ENCODE measurements around the gene NARF.
A peak's percentile ranks its signal among the peaks of the same experiment; 100 is the strongest.

The NARF gene

DNA sequence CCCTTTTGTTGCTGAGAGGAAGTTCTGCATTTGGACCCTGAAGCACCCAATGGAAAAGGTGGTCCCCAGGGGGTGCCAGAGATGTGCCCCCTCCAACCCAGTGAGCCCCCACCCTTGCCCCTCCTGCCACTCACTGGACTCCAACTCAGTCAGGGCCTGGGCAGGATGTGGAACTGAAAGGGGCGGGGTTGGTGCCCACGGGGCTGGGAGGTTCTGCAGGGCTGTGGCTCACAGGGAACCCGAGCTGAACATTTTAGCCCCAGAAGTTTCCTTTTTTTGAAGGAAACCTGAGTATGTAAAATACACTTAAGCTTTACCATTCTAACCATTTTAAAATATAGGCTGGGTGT, 24.4 kb upstream of the NARF start:
- no peak for DNase-seq

DNA sequence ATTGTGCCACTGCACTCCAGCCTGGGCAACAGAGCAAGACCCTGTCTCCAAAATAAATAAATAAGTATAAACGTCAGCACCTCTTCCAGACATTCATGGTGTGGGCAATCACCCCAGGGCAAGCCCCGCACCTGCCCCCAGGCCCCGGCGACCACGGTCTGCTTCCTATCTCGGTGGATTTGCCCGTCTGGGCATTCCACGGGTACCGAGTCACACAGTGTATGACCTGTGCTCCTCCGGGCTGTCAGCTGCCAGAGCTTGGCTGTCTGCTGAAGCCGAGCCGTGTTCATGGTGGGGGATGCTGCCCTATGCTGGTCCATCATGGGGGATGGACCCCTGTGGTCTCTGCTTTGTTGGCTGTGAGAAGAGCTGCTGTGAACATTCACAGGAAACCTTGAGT, 23.4 kb upstream of the NARF start:
- DNase-seq: no peak

DNA sequence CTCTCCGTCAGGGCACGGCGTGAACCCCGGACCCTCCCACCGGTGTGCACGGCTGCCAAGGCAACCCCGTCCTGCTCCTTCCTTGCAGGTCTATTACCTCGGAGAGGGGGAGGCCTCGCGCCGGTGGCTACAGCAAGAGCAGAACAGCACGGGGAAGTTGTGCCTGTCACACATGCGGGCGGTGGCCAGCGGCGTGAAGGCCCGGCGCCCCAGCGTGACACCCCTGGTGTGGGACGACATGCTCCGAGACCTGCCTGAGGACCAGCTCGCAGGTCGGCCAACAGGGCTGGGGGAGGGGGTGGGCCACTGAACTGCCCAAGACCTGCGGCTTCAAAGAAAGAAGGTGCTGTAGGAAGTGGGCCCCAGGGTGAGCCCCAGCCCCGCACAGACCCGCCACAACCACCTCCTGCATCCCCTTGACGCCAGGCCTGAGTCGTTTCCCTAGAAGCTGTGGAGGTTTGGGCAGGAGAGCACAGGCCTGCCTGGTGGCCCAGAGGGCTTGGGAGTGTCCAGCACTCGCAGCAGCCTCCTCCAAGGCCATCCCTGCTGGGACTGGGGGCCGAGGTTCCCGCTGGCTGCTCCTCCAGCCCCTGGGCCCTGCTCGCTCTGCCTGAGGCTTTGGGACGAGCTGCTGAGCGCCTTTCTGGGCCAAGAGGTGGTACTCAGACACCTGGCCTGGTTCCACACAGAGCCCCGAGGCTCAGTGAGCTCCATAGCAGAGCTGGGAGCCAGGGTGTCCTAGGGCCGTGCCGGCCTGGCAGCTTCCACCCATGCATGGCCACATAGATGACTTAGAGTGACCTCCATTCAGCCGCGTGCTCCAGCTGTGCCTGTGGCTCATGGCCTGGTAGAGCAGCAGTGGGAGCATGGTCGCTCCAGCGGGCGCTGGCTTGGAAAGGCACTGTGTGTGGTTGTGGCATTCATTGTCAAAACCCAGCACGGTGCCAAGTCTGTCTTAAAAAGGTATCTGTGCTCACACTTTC, 22.6 kb upstream of the NARF start:
- no peak for DNase-seq

DNA sequence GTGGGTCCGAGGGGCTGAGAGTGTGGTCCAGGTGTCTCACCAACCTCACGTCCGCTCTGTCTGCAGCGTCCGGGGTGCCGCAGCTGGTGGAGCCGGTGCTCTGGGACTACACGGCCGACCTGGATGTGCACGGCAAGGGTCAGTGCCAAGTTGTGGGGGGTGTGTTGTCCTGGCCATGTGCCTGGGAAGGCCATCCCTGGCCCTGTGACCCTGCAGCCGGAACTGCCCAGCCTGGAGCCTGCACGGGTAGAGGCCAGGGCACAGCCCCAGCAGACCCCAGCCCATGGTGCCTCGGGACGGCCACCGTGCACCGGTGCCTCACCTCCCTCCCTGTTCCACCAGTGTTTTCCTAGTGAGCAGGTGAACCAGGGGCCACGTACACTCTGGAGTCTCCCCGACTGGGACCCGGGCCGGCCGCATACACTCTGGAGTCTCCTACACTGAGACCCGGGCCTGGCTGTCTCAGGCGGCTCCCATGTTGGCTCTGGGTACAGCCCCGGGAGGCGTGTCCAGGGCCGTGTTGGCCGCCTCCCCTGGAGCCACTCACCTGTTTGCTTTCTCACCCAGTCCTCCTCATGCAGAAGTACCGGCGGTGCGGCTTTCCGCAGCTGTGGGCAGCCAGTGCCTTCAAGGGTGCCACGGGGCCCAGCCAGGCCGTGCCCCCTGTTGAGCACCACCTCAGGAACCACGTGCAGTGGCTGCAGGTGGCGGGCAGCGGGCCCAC, 21.8 kb upstream of the NARF start:
- no peak for DNase-seq

DNA sequence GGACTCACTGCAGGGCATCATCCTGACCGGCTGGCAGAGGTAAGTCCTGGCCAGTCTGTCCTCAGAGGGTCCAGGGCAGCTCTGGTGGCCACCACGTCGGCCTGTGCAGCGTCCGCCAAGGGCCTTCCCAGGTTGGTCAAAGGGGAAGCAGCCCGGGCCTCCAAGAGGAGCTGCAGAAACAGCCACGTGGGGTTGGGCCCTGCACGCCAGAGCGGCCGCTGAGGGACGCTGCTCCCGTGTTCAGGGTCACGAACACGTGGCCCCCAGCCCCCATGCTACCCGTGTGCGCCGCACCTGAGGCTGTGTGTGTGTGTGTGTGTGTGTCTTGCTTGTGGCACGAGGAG, 21.2 kb upstream of the NARF start:
- DNase-seq: no peak

DNA sequence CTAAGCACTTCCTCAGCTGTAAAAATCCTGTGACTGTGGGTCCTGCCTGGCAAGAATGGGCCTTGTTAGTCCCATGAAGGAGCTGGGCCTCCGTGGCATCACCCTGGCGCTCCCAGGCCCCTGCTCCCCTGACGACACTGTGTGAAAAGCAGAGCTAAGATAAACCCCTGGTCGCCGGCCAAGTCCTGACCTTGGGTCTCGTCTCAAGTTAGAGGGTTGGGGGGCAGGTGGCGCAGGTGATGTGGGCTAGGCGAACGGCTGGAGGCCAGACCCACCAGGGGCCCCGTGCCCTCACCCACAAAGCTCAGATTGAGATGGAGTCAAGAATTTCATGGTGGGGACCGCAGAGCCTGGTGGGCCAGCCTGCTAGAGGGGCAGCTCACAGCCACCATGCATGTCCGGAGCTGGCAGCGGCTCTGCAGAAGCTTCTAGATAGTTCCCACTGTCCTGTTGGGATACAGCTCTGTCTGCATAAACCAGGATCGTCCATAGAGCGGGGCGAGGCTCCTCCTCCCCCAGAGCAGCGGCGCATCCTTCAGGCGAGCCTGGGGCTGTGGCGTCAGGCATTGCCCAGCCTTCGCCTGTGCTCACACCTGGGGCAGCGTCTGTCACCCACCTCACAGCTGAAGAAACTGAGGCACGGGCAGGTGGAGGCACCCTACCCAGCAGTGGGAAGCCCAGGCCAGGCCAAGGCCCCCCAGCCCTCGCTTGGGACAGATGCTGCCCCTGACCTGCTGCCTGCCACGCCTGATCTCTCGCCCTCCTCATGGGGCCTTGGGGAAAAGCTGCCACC, 19.9 kb upstream of the NARF start:
- no peak for DNase-seq

DNA sequence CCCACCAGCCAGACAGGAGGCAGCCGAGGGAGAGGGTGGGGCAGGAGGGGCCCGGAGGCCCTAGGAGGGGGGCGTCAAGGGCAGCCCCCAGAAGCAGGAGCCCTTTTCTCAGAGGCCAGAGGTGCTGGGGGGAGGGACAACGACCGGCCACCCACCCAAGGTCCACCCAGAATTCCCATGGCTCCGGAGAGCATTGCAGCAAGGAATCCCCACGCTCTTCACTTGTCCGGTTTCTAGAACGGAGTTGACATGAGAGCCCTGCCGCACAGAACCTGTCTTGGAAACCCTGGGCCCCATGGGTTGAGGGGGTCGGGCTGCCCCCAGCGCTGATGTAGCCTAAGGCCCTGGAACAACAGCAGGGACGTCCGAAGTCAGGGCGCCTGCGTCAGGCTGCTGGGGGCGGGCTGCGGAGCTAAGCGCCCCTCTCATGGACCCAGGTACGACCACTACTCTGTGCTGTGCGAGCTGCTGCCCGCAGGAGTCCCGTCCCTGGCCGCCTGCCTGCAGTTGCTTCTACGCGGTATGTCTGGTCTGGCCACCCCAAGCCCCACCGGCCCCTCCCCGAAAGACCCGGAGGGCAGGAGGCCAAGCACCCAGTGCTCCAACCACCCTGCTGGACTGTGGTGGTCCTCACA, 19.2 kb upstream of the NARF start:
- DNase-seq: no peak

DNA sequence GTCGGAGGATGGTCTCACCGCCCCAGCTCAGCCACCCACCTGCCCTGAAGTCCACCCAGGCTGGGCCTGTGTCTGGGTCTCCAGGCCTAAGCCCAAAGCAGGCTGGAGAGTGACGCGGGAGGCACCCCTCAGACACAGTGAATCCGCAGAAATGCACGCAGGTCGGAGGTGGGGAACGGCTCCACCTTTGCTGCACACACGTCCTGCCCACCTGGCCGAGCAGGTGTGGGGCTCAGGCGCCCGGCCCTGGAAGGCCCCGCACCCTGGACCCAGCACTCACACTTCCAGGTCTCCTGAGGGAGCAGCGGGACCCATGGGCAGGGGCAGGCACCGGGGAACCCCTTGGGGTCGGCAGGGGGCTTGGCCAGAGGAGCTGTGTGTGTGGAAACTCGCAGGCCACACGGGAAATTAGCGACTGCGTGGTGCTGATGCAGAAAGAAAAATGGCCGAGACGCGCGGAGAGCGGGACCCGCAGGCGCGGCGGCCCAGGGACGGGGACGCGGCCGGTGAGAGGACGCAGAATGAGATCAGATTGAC, 18.6 kb upstream of the NARF start:
- no peak for DNase-seq

DNA sequence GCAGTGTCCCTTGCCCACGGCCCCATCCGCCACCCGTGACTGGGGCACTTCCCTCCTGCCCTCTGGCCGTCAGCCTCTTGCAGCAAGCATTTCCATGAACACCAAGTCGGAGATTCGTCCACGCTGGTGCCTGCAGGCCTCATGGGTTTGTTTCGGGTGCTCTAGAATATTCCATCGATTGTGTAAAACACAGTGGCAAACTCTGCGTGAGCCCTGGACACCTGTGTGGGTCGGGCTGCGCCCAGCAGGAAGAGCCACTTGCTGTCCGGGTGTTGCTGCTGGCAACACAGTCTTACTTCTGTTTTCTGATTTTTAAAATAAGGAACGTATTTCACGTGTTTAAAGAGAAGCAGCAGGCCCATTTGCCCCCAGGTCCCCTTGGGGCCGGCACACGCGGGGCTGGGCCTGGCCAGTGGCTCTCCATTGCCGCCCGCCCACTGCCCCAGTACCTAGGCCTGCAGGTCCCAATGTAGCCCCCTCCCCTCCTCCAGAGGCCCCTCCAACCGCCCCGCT, 18.0 kb upstream of the NARF start:
- DNase-seq: no peak

DNA sequence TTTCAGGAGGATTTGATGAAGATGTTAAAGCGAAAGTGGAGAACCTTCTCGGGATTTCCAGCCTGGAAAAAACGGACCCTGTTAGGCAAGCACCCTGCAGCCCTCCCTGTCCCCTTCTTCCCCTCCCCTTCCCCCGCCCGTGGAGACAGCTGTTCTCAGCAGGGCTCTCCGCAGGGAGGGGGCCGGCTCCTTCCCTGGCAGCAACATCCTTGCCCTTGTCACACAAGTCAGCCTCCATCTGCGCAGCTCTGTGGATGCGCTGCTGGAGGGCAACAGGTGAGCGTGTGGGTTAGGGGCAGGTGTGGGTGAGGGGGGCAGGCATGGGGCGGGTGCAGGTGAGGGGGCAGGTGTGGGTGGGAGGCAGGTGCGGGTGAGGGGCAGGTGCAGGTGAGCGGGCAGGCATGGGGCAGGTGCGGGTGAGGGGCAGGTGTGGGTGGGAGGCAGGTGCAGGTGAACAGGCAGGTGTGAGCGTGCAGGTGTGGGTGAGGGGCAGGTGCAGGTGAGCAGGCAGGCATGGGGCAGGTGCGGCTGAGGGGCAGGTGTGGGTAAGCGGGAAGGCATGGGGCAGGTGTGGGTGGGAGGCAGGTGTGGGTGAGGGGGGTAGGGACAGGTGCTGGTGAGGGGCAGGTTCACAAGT, 17.4 kb upstream of the NARF start:
- no peak for DNase-seq

DNA sequence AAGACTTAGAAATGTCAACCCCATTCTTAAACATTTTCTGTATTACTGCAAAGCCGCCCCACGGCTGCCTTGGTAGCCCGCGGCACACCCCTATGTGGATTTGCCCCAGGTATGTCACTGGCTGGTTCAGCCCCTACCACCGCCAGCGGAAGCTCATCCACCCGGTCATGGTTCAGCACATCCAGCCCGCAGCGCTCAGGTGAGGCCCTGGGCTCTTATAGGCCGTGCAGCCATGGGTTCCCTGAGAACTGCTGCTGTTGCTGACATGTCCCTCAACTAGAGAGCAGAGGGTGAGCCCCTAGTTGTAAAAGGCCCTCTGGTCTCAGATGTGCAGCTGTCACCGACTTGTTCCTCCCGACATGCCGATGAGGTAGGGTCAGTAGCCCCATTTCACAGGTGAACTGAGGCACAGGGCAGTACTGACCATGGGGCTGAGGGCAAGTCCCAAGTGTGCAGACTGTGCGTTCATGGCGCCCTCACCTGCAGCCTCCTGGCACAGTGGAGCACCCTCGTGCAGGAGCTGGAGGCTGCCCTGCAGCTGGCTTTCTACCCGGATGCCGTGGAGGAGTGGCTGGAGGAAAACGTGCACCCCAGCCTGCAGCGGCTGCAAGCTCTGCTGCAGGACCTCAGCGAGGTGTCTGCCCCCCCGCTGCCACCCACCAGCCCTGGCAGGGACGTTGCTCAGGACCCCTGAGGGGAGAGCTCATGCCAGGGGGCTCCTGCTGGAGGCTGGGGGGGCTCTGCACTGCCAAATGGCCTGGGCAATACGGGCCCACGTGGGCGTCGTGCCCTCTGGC, 16.7 kb upstream of the NARF start:
- no peak for DNase-seq

DNA sequence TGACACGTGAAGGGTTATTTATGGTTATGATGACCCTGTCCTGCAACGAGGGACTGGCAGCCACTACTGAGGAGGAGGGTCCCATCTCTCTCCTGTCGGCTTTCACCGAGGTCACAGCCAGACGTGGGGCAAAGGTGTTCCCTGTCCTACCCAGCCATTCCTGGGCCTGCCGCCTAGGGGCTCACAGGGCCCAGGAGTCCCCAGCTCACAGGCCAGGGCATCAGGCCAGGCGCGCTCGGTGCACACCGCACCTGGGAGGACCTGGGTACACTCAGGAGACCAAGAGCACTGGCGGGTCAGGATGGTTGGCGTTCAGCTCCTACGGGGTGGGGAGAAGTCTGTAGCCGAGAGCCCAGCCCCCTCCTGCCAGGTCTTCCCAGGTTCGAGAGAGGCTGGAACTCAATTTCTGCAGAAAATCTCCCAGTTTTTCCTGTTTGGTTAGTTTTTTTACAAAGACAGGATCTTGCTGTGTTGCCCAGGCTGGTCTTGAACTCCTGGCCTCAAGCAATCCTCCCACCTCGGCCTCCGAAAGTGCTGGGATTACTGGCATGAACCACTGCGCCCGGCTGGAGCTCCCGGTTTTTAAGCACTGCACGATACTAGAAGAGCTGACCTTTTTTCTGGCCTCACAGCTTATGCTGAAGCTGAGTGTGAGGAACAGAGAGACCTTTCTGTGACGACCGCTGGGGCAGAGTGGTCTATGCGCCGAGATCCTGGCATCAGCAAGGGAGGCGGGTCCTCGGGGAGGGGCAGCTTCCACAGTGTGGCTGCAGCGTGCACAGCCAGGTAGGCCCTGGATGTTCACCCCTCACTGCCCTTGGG, 15.7 kb upstream of the NARF start:
- DNase-seq: no peak

DNA sequence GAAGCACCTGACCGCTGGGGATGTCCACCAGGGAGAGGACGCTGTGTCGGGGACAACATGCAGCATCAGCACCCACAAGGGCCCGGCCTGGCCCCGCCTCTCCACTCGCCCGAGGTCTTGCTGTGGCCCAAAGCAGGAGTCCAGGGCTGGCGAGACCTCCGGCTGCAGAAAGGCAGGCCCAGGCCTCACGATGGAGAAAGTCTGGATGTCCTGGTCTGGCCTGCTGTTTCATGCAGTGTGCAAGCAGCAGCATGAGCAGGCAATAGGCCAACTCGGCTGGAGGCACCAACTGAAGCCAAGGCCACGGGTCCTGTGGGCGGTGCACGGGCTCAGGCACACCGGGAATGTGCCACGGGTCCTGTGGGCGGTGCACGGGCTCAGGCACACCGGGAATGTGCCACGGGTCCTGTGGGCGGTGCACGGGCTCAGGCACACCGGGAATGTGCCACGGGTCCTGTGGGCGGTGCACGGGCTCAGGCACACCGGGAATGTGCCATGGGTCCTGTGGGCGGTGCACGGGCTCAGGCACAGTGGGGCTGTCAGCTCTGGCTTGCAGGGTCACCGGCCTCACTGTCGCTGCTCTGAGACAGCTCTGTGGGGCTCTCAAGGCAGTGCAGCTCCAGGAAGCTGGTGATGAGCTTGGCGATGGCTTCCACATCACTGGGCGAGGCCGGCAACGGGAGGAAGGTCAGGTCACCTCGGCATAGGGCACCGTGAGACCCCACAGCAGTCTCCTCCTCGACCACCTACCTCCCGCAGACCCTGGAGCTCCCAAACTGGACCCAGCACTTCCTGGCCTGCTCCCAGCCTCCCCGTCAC, 14.9 kb upstream of the NARF start:
- DNase-seq: no peak

DNA sequence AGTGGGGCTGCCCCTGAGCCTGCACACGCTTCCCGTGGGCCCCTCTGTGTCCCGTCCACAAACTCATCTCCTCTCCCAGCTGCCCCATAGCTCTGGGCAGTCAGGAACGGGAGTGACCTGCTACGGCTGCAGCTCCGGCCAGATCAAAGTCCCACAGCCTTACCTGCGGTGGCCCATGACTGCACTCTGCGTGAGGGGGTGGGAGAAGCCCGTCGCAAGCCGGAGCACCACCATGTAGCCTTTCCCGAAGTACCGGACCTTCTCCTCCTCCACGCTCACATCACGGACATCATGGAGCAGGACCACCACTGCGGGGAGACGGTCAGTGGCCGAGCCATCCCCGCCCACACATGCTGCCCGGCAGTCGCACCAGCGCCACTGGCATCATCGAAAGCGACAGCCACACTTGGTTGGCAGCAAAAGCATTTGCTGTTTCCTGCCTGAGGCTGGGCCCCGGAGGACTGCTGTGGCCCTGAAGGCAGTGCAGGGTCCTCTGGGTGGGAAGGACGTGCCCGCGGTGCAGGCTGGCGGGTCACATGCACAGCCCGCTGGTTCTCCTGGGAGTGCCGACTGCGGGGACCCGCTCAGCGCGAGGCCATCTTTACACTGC, 14.2 kb upstream of the NARF start:
- no peak for DNase-seq

DNA sequence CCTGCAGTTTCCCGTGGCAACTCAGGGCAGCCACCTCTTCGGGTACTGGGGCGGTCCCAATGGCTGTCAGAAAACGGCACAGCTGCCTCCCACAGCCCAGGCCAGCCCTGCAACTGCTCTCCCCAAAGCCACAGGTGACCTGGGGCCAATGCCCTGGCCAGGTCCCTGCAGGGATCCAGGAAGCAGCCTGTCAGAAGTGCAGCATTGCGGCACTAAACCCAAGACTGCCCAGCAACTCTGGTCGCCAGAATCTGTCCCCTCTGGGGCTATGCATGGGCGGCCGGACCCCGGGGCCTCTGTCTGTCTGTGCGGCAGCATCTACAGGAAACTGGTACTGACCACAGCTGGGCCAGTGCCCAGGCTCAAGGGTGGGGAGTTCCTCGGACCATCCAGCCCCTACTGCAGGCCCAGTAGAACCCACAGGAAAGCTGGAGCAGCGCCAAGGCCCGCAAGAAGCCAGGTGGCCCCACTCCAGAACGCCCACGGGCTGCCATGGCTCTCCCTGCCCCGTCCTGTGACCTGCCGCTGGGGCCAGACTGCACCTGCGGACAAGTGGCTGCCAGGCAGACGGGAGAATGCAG, 13.5 kb upstream of the NARF start:
- DNase-seq: no peak

DNA sequence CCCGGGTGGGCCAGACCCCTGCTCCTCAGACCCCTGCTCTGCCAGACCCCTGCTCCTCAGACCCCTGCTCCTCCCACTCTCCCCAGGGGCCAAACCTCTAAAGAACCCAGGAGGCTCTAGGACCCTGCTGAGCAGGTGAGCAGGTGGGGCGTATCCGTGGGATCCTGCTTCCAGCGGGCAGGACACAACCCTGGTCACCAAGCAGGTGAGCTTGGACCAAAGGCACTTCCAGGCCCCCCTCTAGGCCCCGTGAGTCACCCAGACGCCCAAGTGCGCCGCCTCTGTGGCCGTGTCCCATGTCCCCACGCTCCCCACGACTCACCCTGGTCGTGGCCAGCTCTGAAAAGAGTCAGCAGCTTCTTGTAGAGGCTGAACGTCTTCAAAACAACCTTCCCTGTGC, 13.0 kb upstream of the NARF start:
- peak; percentile 63 for DNase-seq

DNA sequence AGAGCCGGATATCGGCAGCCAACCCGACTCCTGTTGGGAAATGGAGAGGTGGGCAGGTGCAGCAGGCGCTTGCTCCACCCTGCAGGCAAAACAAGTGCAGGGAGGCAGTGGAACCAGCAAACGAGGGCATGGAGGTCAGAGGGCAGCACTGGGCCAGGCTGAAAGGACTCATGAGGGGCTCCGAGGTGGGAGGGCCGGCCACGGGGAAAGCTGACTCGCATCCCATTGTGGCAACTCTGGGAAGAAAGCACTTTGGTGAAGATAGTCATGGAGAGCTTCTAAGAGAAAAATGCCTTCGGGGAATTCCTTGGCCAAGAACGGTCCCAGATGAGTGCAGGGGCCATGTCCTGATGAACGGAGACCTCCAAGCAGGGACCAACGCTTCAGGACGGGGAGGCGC, 12.4 kb upstream of the NARF start:
- no peak for DNase-seq

DNA sequence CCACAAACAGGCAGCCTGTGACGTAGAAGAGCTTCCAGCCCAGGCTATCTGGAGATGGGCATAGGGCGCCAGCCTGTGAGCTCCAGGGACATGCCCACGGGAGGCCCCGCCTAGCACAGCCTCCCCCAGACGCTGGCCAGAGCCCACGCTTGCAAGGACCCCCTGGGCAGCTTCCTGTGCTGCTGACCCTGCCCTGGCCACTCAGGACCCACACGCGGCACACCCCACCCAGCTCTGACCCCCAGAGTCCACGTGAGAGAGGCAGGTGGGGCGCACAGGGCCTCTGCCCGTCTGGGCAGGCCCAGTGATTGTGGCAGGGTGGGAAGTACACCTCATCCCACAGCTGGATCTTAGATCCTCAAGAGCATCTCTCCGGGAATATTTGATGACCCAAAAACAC, 11.9 kb upstream of the NARF start:
- DNase-seq: no peak

DNA sequence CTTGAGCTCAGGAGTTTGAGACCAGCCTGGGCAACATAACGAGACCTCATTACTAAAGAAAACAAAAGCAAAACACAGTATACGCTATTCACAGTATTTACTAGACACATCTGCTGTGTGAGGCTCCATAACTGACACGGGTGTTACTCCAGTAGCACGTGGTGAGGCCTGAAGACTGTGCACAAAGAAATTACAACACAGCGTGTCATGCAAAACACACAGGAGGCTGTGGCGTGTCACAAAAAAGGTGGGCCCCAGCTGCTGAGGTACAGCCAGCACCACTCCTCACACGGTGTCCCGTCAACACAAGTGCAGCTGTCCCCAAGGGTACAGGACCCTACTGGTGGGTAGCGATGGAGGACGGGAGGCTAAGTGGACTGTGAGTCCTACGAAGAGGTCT, 10.7 kb upstream of the NARF start:
- DNase-seq: no peak

Measured in activated CD8-positive, alpha-beta memory T cell treated with anti-CD3 and anti-CD28 coated beads, Interleukin-2, amount 50 U/mL, for 48 hours (primary cell).